ENCODE measurements around the gene MICAL3.
"Not testable (repeated sequence)": the region's sequence is repeated elsewhere in the genome, so short reads cannot be mapped to it uniquely, and the experiment has no call there.

DNA sequence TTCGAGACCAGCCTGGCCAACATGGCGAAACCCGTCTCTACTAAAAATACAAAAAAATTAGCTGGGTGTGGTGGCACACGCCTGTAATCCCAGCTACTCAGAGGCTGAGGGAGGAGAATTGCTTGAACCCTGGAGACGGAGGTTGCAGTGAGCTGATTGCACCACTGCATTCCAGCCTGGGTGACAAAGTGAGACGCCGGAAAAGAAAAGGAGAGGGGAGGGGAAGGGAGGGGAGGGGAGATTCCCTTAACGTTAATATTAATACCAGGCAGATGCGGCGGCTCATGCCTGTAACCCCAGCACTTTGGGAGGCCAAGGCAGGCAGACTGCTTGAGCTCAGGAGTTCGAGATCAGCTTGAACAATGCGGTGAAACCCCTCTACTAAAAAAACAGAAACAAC, 26.8 kb upstream of the MICAL3 start:
- not testable (repeated sequence) for TF ChIP-seq NANOG (IDR thresholded peaks at IDR 0.05; ENCODE audit: insufficient read depth, low read depth, low read length, poor library complexity, severe bottlenecking); POLR2A (IDR thresholded peaks at IDR 0.05; ENCODE audit: control extremely low read depth in 1 of 2, low read depth in 2 of 2, low read length in 2 of 2); JUN (IDR thresholded peaks at IDR 0.05; ENCODE audit: low read depth, low read length); SP1 (IDR thresholded peaks at IDR 0.05; ENCODE audit: low read depth, low read length); HDAC2 (IDR thresholded peaks at IDR 0.05; ENCODE audit: borderline replicate concordance in 1 of 2, low read depth in 2 of 2, low read length in 2 of 2); TAF1 (IDR thresholded peaks at IDR 0.05; ENCODE audit: low read depth, low read length); SP2 (IDR thresholded peaks at IDR 0.05; ENCODE audit: low read length)
- TF ChIP-seq, protein P1, sequence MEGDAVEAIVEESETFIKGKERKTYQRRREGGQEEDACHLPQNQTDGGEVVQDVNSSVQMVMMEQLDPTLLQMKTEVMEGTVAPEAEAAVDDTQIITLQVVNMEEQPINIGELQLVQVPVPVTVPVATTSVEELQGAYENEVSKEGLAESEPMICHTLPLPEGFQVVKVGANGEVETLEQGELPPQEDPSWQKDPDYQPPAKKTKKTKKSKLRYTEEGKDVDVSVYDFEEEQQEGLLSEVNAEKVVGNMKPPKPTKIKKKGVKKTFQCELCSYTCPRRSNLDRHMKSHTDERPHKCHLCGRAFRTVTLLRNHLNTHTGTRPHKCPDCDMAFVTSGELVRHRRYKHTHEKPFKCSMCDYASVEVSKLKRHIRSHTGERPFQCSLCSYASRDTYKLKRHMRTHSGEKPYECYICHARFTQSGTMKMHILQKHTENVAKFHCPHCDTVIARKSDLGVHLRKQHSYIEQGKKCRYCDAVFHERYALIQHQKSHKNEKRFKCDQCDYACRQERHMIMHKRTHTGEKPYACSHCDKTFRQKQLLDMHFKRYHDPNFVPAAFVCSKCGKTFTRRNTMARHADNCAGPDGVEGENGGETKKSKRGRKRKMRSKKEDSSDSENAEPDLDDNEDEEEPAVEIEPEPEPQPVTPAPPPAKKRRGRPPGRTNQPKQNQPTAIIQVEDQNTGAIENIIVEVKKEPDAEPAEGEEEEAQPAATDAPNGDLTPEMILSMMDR (IDR thresholded peaks at IDR 0.05; ENCODE audit: control extremely low read depth in 1 of 3, insufficient read depth in 1 of 3, low read depth in 1 of 3, low read length in 3 of 3): not testable (repeated sequence)
